Upper lobe of right lung (tissue), 1 donor: ENCODE measurements around the gene TMEM176A. TPM values are rescaled to one million over a fixed set of nuclear protein-coding genes. Genes with fewer than 3 reads are reported as not detected.

ENCODE experiments used
- ATAC-seq: fragments of 200-7000 bp; cut with Tn5 transposase; one replicate; pipeline ENCODE4 v1.9.1; 2020; ENCODE audit warnings: mild to moderate bottlenecking, moderate library complexity
- DNase-seq: peaks from one replicate; pipeline ENCODE4 v3.0.0-alpha.2; 2020
- H3K27ac ChIP-seq: fragments of 200-600 bp; one replicate; pipeline ENCODE4 v1.8.0; 2022
- H3K27me3 ChIP-seq: fragments of 200-600 bp; one replicate; pipeline ENCODE4 v1.8.0; 2022; ENCODE audit warnings: mild to moderate bottlenecking
- H3K36me3 ChIP-seq: fragments of 200-600 bp; one replicate; pipeline ENCODE4 v1.8.0; 2022
- H3K4me1 ChIP-seq: fragments of 200-600 bp; one replicate; pipeline ENCODE4 v1.8.0; 2022
- H3K4me3 ChIP-seq: fragments of 200-600 bp; one replicate; pipeline ENCODE4 v1.8.0; 2022; ENCODE audit warnings: mild to moderate bottlenecking
- H3K9me3 ChIP-seq: fragments of 200-600 bp; one replicate; pipeline ENCODE4 v1.8.0; 2022
- intact Hi-C: fragments of 100-400 bp; cut with DNase I; formaldehyde crosslinking; loops from one replicate; pipeline ENCODE4 v1.11.0; 2022
- long read RNA-seq: library from polyadenylated mRNA; unstranded; transcript quantifications from one replicate; pipeline ENCODE4 v2.0.0, GENCODE V29; 2021
- total RNA-seq: library from RNA; stranded (reverse); fragmentation: NEBNext Ultra II Directional; extraction: Animal tissue kit (Norgen Biotek cat#: 25700); gene quantifications from one replicate; pipeline ENCODE4 v1.2.1, GENCODE V29; 2021
- TF ChIP-seq, protein P1 (sequence below): fragments of 200-600 bp; IDR thresholded peaks from one replicate; pipeline ENCODE4 v1.8.0; 2022; ENCODE audit warnings: antibody characterized with exemption
- donor health status: DM: no; HTN: yes; CAD: no; lungs with severe emphysema.

The TMEM176A gene, protein sequence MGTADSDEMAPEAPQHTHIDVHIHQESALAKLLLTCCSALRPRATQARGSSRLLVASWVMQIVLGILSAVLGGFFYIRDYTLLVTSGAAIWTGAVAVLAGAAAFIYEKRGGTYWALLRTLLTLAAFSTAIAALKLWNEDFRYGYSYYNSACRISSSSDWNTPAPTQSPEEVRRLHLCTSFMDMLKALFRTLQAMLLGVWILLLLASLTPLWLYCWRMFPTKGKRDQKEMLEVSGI
- 63.7 TPM for total RNA-seq
- long read RNA-seq, transcript TMEM176A-210 (7 exons, 1,530 nt), result major isoform, 24 of 46 reads
- long read RNA-seq, transcript TMEM176A-201 (7 exons, 1,261 nt), result minor isoform, 10 of 46 reads
- long read RNA-seq, partial matches to known transcripts, result 2 of 46 reads
- long read RNA-seq, other reads (novel, unspliced or antisense), result 10 of 46 reads

DNA sequence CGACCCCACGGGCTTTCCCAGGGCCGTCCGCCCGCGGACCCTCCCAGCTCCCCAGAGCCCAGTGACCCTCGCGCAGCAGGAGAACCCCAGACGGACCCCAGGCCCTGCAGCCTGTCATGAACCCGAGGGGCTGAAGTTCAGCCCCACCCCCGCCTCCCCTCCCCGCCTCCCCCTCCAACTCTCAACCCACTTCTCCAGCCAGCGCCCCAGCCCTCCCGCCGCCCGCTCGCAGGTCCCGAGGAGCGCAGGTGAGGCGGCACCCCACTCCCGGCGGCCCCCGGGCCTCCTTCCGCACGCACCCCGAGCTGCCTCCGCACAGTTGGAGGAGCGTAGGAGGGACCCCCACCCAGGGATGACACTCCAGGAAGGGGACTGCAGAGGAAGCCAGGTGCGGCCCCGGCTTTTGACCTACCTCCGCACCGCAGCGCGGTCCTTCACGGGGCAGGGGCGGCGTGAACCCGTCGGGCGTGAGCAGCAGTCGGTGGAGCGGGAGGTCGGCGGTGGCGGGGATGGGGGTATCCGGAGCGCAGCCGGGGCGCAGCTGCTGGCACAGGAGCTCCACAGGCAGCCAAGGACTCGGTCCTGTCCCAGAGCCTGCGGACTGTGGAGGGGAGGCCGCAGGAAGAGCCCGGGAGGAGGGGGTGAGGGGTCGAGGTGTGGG lies at the start of gene TMEM176A:
Gene TMEM176A (plus strand): TSS at position 189 of the 661 bp plus-strand sequence. CDS start 782 bp downstream, outside the sequence.
- Histone ChIP-seq H3K27me3 (peaks cover 8% of the 10 kb centered on the region), H3K9me3 (no peaks in the 10 kb centered on the region), H3K4me3 (peak within 1 kb of the TSS; percentile 59), H3K36me3 (no peaks in the 10 kb centered on the region), H3K27ac (peak within 1 kb of the TSS; percentile 55), H3K4me1 (peaks cover 4% of the 10 kb centered on the region)
- TF ChIP-seq, protein P1, sequence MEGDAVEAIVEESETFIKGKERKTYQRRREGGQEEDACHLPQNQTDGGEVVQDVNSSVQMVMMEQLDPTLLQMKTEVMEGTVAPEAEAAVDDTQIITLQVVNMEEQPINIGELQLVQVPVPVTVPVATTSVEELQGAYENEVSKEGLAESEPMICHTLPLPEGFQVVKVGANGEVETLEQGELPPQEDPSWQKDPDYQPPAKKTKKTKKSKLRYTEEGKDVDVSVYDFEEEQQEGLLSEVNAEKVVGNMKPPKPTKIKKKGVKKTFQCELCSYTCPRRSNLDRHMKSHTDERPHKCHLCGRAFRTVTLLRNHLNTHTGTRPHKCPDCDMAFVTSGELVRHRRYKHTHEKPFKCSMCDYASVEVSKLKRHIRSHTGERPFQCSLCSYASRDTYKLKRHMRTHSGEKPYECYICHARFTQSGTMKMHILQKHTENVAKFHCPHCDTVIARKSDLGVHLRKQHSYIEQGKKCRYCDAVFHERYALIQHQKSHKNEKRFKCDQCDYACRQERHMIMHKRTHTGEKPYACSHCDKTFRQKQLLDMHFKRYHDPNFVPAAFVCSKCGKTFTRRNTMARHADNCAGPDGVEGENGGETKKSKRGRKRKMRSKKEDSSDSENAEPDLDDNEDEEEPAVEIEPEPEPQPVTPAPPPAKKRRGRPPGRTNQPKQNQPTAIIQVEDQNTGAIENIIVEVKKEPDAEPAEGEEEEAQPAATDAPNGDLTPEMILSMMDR, result no peak
- peak; percentile 42 for ATAC-seq
- no peak for DNase-seq
- intact Hi-C loops, result no loop called here

DNA sequence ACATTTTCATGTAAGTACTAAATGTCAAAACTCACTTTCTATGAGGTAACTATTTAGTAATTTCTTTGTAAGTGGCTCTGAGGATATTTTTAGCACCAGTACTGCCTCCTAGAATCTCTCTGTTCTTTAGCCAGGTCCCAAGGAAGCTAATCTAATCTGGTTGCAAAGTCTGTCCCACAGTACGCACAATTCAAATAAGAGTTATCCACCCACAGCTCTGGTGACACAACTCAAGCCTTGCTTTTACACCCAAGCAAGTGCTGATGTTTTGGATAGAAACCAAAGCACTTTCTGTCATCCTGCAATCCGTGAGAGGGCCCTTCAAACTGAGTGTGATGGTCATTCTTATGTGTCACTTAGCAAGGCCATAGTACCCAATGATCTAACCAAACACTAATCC lies 48.9 kb upstream of the TMEM176A start:
- Histone ChIP-seq H3K4me1 (peaks cover 11% of the 10 kb centered on the region), H3K27ac (no peak overlapping the region), H3K36me3 (no peaks in the 10 kb centered on the region), H3K27me3 (no peaks in the 10 kb centered on the region), H3K4me3 (no peak overlapping the region), H3K9me3 (no peaks in the 10 kb centered on the region)
- no peak for DNase-seq
- no peak for ATAC-seq
- intact Hi-C loops, result loop anchor here (10.0 kb wide), 1 partner anchor 307 kb away; no protein-coding TSS in a partner anchor
- TF ChIP-seq, protein P1, result no peak

DNA sequence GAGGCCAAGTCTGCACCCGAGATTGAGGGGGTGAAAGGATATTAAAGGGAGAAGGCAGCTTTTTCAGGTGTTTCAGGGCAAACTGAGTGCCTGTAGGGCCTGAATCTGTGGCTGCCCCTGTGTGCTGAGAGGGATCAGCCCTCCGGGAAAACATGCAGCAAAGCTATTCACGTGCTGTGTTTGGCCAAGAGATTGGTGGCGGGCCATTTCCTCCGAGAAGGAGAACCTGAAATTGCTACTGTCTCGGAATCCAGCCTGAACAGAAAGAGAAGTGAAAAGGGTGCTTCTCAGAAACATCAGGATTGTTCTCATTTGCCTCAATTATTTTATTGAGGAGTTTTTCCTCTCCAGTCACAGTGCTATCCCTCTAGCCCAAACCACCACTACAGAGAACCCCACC lies 47.3 kb upstream of the TMEM176A start:
- intact Hi-C loops, result loop anchor here (10.0 kb wide), 1 partner anchor 308 kb away; no protein-coding TSS in a partner anchor
- TF ChIP-seq, protein P1, result no peak
- Histone ChIP-seq H3K36me3 (no peaks in the 10 kb centered on the region), H3K4me3 (no peak overlapping the region), H3K27me3 (no peaks in the 10 kb centered on the region), H3K27ac (no peak overlapping the region), H3K4me1 (peaks cover 11% of the 10 kb centered on the region), H3K9me3 (no peaks in the 10 kb centered on the region)
- peak; percentile 40 for ATAC-seq
- DNase-seq, result no peak

DNA sequence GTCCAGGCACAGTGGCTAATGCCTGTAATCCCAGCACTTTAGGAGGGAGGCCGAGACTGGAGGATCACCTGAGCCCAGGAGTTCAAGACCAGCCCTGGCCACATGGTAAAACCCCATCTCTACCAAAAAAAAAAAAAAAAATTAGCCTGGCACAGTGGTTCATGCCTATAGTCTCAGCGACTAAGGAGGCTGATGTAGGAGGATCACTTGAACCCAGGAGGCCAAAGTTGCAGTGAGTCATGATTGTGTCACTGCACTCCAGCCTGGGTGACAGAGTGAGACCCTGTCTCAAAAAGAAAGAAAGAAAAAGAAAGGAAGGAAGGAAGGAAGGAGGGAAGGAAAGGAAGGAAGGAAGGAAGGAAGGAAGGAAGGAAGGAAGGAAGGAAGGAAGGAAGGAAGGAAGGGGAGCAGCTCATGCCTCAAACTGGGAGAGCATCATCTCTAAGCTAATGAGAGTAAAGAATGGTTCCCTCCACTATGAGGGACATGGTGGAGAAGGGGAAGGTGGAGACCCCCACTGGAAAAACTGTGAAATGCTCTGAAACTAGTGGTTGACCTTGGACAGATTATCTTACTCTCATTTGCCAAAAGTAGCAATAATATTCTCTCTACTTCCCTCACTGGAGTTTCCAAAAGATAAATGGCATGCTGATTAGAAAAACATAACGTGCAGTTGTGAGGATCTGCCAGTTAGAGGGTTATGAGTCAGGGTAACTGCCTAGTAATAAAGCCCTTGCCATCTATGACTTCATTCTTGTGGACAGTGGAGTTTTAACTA lies 46.6 kb upstream of the TMEM176A start:
- Histone ChIP-seq H3K27ac (no peak overlapping the region), H3K9me3 (no peaks in the 10 kb centered on the region), H3K36me3 (no peaks in the 10 kb centered on the region), H3K27me3 (no peaks in the 10 kb centered on the region), H3K4me1 (peaks cover 11% of the 10 kb centered on the region), H3K4me3 (no peak overlapping the region)
- no peak for DNase-seq
- intact Hi-C loops, result loop anchor here (10.0 kb wide), 1 partner anchor 309 kb away; no protein-coding TSS in a partner anchor
- ATAC-seq, result peak; percentile 52
- TF ChIP-seq, protein P1, result peak; percentile 30

DNA sequence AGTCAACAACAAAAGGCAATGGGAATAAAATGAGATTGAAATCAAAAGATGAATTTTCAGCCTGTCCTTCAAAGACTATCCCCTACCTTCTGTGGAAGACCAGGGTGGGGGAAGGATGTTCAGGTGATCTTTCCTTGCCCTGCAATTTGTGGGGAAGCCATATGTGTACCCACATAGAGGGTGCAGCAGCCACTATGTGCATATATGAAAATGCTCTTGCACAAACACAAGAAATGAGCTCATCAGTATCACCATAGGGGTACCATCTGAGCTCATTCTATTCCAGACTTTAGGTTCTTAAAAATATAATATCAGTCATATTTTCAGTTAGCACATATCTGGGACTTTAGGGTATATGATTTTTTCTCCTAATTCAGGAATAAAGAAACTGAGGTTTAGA lies 45.6 kb upstream of the TMEM176A start:
- peak overlapping the region; percentile 3 for H3K27ac ChIP-seq
- ATAC-seq, result no peak
- DNase-seq, result no peak
- H3K9me3 ChIP-seq, result no peaks in the 10 kb centered on the region
- TF ChIP-seq, protein P1, result no peak
- H3K27me3 ChIP-seq, result no peaks in the 10 kb centered on the region
- intact Hi-C loops, result loop anchor here (10.0 kb wide), 1 partner anchor 310 kb away; no protein-coding TSS in a partner anchor
- peaks cover 11% of the 10 kb centered on the region for H3K4me1 ChIP-seq
- H3K4me3 ChIP-seq, result no peak overlapping the region
- H3K36me3 ChIP-seq, result no peaks in the 10 kb centered on the region
